ENCODE data around the gene UPF2. TPM values are rescaled to one million over a fixed set of nuclear protein-coding genes. Genes with fewer than 3 reads are reported as not detected.

UPF2 gene
- total RNA-seq, 1 donor from 2014 or later: 21.4 TPM

DNA sequence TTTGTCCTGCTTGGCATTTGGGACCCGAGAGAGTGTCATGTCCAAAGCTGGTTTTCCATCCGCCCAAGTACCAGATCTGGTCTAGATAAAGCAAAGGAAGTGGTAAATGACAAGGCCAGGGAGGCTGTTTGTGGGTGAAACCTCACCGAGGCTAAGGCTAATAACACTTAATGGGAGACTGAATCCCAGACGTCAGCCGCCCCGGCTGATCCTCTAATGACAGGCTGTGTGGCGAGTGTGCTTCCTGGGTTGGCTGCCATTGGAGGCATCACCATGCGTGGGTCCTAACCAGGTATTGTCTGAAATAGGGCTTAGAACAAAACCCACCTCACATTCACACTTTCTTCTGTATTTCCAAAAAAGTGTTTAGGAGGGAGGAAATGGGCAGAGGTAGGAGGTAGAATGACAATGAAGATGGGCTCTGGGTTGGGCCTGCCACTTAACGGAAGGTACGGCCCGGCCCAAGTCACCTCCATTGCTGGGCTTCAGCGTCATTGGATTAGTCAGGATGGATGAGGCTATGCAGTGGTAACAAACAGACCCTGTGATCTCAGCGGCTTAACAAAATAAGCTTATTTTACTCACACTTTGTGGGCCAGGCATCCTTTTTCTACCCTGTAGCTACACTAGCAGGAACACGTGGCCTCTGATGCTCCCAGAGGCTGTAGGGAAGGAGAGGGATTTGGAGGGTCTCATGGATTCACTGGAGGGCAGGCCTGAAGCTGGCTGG, 159.8 kb downstream of the UPF2 start:
- no peak for DNase-seq

- no peak for DNase-seq
Measured at GRCh38 chr10:11881477-11882417, 160.9 kb downstream of the UPF2 start.

- no peak for DNase-seq
Measured at GRCh38 chr10:11881030-11881476, 161.6 kb downstream of the UPF2 start.

GRCh38 chr10:11880151-11881029, 162.2 kb downstream of the UPF2 start:
- DNase-seq: no peak

GRCh38 chr10:11879387-11880094, 163.1 kb downstream of the UPF2 start:
- DNase-seq: no peak

DNA sequence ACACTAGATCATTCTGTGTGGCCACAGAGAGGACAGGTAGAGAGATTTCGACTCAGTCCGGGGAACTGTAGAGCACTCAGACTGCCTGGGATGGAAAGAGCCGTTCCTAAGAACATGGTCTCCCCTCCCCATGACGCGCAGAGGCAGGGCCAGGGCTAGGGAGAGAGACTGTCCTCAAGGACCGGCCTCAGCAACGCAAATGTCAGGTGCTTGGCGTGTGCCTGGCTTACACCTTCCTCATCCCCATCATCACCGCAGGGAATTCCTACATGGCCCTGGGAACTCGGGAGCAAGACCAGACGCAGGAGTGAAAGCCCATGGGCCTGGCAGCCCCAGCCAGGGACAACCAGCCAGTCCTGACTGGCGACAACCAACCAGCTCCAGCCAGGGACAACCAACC, 163.8 kb downstream of the UPF2 start:
- no peak for DNase-seq

DNA sequence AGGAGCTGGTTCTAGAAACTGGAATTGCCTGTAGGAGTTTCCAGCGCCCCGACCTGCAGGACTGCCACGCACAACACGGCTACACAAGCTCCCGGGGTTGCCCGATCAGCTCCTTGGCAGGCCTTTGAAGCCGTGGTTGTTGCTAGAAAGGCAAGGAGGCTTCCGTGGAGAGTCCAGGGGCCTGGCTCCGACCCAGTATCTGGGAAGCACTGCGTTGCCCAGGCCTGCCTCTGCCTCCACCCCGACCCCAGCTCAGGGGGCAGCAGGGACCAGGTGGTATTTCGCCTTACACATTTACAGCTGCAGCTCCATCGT, 165.1 kb downstream of the UPF2 start:
- DNase-seq: no peak

GRCh38 chr10:11876805-11877590, 165.6 kb downstream of the UPF2 start:
- no peak for DNase-seq

- no peak for DNase-seq
Measured at GRCh38 chr10:11876324-11876723, 166.3 kb downstream of the UPF2 start.

DNA sequence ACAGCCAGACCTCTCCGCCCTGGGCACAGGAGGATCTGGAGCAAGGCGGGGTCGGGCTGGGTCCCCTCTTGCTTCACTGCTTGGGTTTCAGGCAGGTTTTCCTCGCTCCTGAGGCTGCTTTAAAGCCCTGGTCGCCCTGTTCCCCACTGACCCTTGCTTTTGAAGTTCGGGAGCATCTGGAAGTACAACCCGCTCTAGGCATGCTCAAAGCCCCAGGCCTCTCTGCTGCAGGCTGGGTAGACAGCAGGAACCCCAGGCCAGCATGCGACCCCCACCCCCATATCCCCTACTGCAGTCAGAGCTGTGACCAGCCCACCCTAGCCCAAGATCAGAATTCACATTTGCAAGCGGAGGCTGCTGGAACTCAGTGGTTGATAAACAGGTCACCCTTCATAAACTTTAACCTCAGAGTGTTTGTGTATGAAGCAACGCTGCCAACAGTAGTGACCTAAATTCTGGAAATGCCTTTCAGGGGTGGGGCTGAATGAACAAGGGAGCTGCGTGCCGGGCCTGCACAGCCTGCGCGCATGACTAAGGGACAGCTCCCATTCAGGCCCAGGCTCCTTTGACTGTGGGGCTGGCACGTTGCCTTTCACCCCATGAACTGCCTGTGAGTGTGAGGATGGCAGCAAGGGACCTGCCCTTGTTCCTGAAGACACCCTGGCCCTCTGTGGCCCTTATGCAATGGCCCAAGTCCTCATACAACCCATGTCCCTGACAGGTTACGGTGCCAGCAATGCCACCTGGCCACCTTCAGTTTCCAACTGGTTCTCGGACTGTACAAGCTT, 166.9 kb downstream of the UPF2 start:
- DNase-seq: no peak

DNA sequence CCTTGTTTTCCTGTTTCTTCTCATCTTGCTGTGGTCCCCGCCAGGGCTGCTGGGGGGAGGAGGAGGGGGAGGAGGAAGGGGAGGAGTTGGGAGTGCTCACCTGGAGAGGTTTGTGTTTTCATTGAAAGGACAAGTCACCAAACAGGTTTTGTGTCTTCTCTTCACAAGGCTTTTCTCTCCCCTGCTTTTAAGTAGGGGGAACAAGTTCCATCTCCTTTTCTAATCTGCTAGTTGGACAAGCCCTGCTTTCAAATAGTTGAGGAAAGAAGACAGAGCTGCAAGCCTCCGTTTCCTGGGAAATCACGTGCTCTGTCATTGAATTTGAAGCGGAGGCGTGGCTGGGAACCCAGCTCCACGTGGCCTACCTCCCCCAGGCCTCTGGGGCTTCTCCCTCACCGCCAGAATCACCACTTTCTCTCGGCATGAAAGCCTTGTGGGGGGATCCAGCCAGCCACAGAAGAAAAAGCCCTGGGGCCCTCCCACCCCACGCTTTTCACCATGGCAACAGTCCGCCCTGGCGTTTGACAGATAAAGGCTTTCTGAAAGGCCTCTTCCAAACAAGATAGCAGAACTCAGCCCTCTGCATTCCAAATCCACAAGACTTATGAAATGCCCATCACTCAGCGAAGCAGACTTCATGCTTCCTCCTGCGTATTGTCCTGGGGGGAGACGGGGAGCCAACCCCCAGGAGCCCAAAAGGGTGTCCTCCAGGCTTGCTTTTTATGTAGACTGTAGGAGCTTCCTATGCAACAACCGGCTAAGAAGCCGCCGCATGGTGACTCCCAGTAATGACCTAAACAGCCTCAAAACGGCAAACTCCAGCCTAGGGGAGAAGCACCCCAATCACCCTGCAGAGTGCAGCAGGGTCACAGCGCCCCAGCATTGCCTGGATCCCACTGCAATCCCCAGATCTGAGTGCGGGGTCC, 167.8 kb downstream of the UPF2 start:
- DNase-seq: no peak

- DNase-seq: no peak
Measured at GRCh38 chr10:11871466-11871865, 171.1 kb downstream of the UPF2 start.

DNA sequence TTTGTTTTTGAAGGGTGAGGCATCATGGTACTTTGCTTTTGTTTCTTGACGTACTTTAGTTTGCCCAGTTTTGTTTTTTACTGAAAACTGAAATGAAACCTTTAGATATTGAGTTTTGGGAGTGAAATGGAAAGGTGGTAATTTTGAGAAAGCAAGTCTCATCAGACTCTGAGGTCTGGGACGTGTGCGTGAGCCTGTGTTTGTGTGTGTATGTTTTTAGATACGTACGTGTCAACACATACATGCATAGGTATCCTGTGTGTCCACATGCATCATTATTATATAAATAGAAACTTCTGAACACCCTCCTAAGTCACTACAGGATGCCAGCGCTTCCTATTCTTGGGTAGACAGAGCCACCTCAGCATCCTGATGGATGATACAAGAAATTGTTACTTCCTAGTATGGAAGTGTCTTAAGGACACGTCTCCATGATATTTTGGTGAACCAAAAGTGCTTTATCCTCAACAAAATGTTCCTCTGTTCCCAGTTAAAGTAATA, 171.7 kb downstream of the UPF2 start:
- no peak for DNase-seq

- no peak for DNase-seq
Measured at GRCh38 chr10:11870461-11870780, 172.2 kb downstream of the UPF2 start.

Small RNAs within 50 kb of the gene (small RNA-seq; reads per million reads assigned to genes)
- not detected for gene RNU6-1095P

Other genes starting within 250 kb of the UPF2 start
- gene PROSER2, start 219.5 kb downstream of the UPF2 start, total RNA-seq: 0.47 TPM
- gene DHTKD1, start 26.1 kb upstream of the UPF2 start, total RNA-seq: 65.4 TPM
- 52.7 TPM for gene SEC61A2, start 86.9 kb upstream of the UPF2 start, total RNA-seq
- 22.0 TPM for gene NUDT5, start 153.1 kb upstream of the UPF2 start, total RNA-seq
- gene CDC123, start 153.4 kb upstream of the UPF2 start, total RNA-seq: 105 TPM

Data from occipital lobe (tissue), 3 donors.